ENCODE data around the gene TBC1D26.
"Not testable (repeated sequence)": the region's sequence is repeated elsewhere in the genome, so short reads cannot be mapped to it uniquely, and the experiment has no call there.

TBC1D26 gene

GRCh38 chr17:15744074-15744676 lies 12.1 kb downstream of the TBC1D26 start:
- DNase-seq, result no peak

- DNase-seq, result no peak
Measured at GRCh38 chr17:15744885-15745284, 12.8 kb downstream of the TBC1D26 start.

GRCh38 chr17:15749403-15749802 lies 17.3 kb downstream of the TBC1D26 start:
- DNase-seq, result not testable (repeated sequence)

DNA sequence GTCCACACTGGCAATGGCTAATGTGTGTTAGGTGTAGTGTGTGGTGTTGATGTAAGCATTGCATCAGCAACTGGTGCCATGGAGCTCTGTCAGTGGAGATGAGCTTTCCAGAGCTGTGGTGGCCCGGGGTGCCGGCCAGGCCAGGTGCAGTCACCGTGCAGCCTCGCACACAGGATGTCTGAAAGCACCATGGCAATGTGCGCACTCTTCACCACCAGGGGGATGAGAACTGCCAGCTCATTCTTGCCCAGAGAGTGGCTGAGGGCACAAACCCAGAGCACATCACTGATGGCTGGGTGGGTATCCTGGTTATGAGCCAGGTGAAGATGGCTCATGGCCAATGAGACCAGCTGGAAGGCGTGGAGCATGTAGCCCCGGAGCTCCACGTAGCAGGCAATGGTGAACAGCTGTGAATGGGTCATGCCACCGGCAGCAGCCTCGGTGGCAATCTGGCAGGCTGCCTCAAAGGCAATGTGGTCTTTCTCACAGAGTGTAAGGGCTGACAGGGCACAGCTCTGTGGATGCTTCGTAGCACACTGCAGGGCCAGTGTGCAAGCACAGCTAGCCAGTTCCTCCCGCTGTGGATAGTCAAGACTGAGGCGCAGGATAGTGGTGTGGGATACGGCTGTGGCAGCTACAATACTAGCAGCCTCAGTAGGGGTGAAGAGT lies 36.9 kb downstream of the TBC1D26 start:
- not testable (repeated sequence) for DNase-seq

GRCh38 chr17:15770679-15771078 lies 38.6 kb downstream of the TBC1D26 start:
- DNase-seq, result not testable (repeated sequence)

DNA sequence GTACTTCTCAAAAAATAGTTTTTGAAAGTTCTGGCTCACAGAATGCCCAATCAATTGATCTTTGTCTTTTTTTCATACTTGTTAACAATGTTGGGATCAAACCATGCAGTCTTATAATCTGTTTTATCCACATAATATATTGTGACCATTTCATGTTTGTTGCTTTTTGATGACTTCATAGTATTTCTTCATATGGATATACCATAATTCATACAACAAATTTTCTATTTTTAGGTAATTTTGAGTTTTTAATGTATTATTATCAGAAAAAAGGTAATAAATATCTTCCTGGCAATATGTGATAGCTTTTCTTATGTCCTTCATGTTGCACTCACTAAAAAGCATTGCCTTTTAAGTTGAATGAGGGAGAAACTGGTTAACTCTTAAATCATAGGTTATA lies 44.8 kb downstream of the TBC1D26 start:
- no peak for DNase-seq

GRCh38 chr17:15777297-15777696 lies 45.2 kb downstream of the TBC1D26 start:
- no peak for DNase-seq

DNA sequence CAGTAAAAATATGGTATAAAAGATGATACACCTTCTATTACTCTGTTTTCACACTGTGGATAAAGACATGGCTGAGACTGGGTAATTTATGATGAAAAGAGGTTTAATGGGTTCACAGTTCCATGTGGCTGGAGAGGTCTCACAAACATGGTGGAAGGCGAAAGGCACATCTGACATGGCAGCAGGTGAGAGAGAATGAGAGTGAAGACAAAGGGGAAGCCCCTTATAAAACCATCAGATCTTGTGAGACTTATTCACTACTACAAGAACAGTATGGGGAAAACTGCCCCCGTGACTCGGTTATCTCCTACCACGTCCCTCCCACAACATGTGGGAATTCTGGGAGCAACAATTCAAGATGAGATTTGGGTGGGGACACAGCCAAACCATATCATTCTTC lies 45.6 kb downstream of the TBC1D26 start:
- DNase-seq, result no peak

DNA sequence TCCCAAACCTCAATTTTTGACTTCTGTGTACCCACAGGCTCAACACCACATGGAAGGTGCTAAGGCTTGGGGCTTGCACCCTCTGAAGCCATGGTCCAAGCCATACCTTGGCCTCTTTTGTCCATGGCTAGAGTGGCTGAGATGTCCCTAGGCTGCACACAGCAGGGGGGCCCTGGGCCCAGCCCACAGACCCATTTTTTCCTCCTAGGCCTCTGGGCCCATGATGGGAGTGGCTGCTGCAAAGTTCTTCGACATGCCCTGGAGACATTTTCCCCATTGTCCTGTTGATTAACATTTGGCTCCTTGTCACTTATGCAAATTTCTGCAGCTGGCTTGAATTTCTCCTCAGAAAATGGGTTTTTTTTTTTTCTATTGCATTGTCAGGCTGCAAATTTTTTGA lies 47.0 kb downstream of the TBC1D26 start:
- no peak for DNase-seq

DNA sequence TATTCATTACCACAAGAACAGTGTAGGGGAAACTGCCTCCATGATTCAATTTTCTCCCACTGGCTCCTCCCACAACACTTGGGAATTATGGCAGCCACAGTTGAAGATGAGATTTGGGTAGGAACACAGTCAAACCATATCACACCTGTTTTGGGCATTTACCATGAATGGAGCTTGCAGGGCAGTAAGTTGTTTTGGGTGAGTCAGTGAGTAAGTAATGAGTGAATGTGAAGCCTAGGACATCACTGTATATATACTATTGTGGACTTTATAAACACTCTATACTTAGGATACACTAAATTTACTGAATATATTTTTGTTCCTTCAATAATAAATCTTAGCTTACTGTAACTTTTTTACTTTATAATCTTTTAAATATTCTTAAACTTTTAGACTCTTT lies 48.1 kb downstream of the TBC1D26 start:
- DNase-seq, result no peak

DNA sequence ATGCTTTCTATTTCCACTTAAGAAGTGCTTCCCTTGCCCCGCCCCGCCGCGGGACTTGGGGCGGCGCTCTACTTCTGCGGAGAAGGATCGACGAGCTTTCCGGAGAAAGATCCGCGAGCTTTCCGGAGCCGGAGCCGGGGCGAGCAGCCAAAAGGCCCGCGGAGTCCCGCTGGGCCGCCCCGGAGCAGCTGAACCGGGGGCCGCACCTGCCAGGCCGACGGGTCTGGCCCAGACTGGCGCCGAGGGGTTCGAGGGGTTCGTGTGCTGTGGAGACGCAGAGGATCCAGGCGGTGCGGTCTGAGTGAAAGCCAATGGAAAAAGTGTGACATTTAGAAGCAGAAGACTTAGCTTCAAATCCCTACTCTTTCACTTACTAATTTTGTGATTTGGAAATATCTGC lies 50.8 kb downstream of the TBC1D26 start:
- no peak for DNase-seq

- no peak for DNase-seq
Measured at GRCh38 chr17:15783461-15783860, 51.4 kb downstream of the TBC1D26 start.

GRCh38 chr17:15784351-15784750 lies 52.3 kb downstream of the TBC1D26 start:
- DNase-seq, result not testable (repeated sequence)

DNA sequence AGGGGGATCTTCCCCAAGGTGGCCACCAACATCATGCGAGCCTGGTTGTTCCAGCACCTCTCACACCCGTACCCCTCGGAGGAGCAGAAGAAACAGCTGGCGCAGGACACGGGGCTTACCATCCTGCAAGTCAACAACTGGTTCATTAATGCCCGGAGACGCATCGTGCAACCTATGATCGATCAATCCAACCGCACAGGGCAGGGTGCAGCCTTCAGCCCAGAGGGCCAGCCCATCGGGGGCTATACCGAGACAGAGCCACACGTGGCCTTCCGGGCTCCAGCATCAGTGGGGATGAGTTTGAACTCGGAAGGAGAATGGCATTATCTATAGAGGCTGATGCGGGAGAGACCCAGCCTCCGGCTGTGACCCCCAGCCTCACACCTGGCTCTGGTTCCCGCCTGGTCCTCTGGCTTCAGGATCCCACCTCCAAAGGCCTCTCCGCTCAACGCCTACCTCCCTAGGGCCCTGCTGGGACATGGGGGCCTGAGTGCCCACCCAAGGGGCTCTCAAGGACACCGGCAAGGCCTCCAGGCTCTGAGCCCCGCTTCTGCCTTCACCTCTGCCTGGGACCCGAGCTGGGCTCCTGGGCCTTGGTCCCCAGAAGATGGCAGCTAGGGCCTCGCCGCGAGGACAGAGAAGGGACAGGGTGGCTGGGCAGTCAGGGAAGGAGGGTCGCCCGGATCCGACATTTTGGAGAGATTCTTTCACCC lies 55.4 kb downstream of the TBC1D26 start:
- not testable (repeated sequence) for DNase-seq

DNA sequence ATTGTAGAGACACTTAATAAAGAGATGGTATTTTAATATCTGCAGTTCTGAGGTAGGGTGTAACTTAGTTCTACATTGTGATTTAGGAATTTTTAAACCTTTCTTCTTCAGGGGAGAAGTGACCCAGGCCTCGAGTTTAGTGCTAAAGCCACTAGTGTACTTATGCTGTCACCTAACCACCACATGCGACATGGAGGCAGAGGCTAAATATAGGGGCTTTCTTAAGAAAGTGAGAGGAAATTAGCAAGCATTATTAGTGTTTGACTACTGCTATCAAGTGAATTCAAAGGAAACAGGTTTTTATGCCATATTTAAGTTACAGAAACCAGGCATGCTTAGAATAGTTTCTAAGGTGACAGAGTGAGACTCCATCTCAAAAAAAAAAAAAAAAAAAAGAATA lies 56.3 kb downstream of the TBC1D26 start:
- not testable (repeated sequence) for DNase-seq

All from activated CD4-positive, alpha-beta T cell treated with anti-CD3 and anti-CD28 coated beads, Interleukin-2, Interleukin-6, amounts not matched to agents 100 ng/mL and 50 ng/mL, durations not matched to agents 16 hours and 8 hours (primary cell).